GM04503 (cell line): ENCODE measurements around the gene PCSK5.
"Not testable (repeated sequence)": the region's sequence is repeated elsewhere in the genome, so short reads cannot be mapped to it uniquely, and the experiment has no call there.

Experiments used
- DNase-seq: peaks from one replicate; pipeline ENCODE4 v3.0.0-alpha.2; 2012; ENCODE audit warnings: low read depth

Gene PCSK5

DNA sequence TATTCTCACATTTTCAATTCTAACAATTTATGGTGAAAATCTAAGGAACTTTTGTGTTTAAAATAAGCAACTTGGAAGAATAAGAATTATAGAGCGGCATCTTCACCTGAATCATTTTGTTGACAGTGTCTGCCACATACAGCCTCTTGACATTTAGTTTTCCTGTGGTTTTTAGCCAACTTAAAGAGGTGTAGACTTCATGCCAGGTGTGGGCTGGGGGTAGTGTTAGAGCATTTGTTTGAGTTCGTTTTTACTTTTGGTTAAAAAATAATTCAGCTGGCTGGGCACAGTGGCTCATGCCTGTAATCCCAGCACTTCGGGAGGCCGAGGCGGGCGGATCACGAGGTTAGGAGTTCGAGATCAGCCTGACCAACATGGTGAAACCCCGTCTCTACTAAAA lies 72.8 kb downstream of the PCSK5 start:
- not testable (repeated sequence) for DNase-seq

DNA sequence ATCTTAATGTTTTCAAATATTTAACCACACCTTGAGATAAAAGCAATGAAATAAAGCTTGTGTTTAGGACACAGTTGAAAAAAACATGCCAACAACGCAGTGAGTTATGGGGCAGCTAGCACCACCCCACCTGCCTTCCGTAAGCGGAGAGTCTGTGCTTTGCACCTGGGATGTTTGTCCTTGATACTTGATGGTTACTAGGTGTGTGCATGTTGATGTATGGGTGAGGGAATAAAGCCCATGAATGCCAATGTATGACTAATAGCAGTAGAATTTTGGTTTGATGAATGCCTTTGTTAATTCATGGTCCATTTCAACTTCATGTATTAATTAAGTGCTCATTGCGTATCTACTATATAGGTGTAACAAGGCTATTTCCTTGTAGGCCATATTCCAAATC lies 74.0 kb downstream of the PCSK5 start:
- DNase-seq: no peak

DNA sequence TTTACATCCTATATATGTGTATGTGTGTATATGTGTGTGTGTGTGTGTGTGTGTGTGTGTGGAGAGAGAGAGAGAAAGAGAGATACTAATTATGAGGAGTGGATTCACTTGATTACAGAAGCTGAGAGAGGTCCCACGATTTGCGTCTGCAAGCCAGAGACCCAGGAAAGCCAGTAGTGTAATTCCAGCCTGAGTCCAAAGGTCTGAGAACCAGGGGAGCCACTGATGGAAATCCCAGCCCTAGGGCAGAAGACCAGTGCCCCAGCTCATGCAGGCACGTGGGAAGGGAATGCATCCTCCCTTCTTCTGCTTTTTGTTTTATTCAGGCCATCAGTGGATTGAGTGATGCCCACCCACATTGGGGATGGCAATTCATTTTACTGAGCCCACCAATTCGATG lies 74.8 kb downstream of the PCSK5 start:
- no peak for DNase-seq

DNA sequence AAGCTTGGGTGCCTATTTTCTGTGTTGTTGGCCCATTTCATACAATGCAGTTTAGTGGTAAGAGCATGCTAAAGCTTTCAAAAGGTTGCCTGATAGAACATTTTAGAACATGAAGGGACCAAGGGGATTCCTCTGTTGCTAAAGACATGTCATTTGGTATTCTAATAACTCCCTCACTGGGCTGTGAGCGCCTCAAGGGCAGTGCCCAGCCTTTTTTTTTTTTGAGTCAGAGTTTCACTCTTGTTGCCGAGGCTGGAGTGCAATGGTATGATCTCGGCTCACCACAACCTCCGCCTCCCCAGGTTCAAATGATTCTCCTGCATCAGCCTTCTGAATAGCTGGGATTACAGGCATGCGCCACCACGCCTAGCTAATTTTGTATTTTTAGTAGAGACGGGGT lies 77.1 kb downstream of the PCSK5 start:
- DNase-seq: no peak

- DNase-seq: no peak
Observed at GRCh38 chr9:75974016-75974766, 83.7 kb downstream of the PCSK5 start.

GRCh38 chr9:75975071-75975470 lies 84.6 kb downstream of the PCSK5 start:
- no peak for DNase-seq

DNA sequence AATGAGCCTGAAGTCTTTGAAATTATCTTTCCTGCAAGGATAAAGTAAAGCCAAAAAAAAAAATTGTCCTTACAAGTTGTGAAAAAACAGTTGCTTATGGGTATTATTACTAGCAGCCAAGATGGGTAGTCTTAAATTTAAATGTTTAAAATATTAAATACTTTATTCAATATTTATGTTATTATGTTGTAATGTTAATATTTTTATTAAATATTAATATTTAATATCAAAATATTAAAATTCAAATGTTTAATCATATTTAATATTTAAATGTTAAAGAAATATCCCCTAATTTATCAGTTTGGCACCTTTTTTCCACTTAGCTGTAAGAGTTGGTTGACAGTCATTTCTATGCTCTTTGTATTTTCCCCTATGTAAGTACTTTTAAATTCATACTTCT lies 86.1 kb downstream of the PCSK5 start:
- no peak for DNase-seq

DNA sequence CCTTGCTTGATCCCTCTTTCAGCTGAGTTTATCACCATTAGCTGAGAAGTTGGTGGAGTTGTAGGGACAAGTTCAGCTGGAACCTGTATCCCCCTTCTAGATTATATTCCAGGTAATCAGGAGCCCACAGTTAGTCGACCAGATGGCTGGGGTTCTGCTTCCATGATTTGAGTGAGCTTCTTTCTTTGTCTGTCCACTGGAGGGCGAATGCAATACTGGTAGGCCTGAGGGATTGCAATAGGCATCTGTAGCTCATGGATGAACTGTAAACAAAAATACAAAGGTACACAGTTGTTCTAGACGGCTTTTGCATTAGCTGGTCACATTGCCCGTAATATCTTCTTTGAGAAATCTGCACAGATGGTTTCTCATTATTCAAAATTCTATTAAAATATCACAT lies 88.9 kb downstream of the PCSK5 start:
- DNase-seq: no peak

- DNase-seq: no peak
Observed at GRCh38 chr9:75983319-75984045, 93.0 kb downstream of the PCSK5 start.

GRCh38 chr9:75985515-75985914 lies 95.0 kb downstream of the PCSK5 start:
- no peak for DNase-seq

DNA sequence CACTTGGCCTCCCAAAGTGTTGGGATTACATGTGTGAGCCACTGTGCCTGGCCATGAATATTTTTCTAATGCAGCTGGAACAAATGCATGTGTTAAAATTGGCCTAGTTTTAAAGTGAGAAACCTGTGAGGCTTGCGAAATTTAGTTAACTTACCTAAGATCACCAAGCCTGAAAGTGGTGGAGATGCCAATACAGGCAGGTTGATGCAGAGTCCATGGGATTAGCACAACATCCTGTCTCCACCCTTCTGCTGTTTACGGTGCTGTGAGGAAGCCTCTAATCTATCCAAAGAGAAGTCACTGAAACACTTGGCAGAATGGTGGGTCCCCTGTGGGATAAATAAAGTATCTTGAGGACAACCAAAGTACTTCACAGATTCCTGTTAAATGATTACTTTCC lies 98.2 kb downstream of the PCSK5 start:
- DNase-seq: no peak

DNA sequence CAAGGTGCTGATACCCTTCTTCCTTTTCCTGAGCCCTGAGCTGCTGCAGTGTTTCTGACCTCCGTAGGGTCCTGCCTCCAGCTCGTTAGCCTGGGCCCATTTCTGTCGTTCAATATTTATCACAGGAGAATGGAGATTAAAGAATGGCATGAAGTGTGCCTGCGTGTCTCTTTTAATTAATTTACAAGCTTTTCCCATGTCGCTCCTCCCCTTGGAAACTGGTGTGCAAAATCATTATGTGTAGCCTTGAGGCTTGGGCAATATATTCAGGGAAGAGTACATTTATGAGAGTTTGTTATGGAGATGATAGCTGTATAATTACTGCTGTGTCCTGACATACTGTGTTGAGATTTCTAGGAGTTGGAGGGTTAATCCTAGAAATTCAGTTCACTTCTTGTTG lies 99.7 kb downstream of the PCSK5 start:
- DNase-seq: no peak

DNA sequence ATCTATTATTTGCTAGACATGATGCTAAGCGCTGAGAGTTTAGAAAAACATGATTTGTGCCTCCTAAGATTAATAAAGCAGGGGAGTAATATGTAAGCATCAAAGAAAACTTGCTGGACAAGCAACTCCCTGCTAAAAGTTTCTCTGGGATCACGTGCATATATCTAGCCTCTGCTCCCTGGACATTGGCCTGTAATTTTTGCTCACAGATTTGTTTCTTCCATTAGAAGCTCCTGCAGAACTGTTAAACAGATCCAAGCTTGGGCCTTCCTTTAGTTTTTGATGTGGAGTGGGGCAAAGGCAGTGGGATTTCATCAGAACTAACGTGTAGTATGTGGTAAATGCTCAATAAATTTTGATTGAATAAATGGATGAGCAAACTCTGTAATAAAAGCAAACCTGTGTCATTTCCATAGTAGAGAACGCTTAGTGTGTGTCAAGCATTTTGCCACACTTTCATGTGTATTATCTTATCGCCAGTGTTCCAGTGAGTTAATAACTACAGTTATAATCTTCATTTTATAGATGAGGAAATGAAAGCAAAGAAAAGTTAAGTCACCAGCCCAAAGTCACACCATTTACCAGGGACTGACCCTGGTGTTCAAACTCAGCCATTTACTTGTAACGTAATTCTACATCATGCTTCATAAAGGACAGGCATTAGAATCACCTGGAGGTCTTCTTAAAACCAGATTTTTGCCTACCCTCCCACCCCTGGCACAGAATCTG lies 100.3 kb downstream of the PCSK5 start:
- DNase-seq: no peak

DNA sequence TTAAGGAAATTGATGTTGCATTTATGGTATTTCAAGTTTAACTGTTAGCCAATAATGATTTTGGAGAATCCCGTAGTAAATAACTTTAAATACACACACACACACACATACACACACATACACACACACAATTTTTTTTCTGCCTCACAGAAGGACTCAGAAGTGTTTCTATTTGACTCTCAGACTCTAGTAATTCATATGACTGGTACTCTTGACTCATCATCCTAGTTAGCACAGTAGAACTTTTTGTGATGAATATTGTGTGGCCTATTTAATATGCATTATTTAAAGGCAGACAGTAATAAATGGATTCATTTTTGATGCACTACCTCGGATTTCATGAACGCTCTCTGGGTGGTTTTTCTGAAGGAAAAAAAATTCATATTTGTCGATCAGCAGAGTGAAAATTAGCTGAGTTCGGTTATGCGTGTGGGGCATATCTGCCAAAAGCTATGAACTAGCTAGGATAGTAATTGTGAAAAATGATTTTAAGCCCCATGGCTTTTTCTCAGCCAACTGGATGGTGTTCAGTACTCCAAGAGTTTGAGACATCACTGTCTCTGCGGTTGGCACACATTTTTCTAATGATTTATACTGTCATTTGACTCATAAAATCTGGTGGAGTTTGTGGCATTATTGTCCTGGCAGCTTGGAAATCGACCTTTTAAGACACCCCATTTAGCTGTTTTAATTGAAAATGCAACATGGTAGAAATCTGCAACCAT lies 102.2 kb downstream of the PCSK5 start:
- DNase-seq: no peak

DNA sequence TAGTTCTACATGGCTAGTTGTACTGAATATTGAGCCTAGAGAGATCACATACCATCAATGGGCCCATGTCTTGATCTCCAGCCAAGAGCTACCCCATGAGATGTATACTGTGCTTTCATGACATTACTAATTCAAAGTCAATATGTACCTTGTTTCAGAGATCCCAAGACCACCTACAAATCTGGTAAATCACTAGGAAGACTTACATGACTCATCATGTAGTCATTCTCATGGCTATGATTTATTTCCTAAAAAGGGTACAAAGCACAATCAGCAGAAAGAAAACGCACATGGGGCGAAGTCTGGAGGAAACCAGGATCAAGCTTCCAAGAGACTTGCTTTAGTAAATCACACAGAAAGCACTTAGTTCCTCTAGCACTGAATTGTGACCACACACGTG lies 103.0 kb downstream of the PCSK5 start:
- no peak for DNase-seq

- no peak for DNase-seq
Observed at GRCh38 chr9:75995066-75995465, 104.6 kb downstream of the PCSK5 start.

GRCh38 chr9:75996726-75997125 lies 106.3 kb downstream of the PCSK5 start:
- no peak for DNase-seq

GRCh38 chr9:75997206-75997605 lies 106.7 kb downstream of the PCSK5 start:
- no peak for DNase-seq

- DNase-seq: no peak
Observed at GRCh38 chr9:75998096-75998780, 107.8 kb downstream of the PCSK5 start.

GRCh38 chr9:76001459-76001858 lies 111.0 kb downstream of the PCSK5 start:
- no peak for DNase-seq

DNA sequence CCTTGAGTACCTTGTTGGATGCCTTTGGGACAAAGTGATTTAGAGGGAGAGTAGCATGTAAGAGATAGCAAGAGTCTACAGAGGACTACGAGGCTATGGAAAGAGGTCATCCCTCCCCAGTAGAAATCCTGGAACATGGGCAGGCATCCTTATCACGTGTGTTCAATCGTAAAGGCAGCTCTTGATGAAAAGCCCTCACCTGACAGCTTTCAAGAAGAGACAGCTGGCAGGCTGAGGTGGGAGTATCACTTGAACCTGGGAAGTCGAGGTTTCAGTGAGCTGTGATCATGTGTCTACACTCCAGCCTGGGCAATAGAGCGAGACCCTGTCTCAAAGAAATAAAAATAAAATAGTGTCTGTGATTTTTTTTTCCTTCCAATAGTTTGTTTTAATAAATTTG lies 112.6 kb downstream of the PCSK5 start:
- DNase-seq: no peak

DNA sequence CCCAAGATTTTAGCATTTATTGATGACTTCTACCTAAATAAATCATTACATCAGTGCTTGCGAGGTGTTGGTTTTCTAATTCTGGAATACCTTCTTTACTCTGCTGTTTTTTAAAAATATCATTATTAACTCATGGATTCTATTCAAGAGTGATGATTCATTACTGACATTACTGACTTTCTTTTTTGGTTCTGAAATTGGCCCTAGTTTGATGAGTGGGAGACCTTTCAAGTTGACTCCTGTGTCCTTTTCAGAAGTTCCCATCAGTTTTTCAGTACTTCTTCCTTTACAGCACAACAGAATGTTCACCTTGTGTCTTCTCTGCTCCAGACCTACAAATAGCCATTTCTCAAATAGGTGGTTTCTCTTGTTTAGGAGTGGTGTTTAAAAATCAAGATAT lies 114.1 kb downstream of the PCSK5 start:
- no peak for DNase-seq
